ENCODE results near the gene FADS2.

FADS2 gene

GRCh38 chr11:61820174-61820573 is 7.9 kb upstream of the FADS2 start:
- DNase-seq (ENCODE audit: low spot score) = no peak

GRCh38 chr11:61826930-61827570 is 1.1 kb upstream of the FADS2 start:
- DNase-seq (ENCODE audit: low spot score) = no peak

- no peak for DNase-seq (ENCODE audit: low spot score)
Observed at GRCh38 chr11:61828379-61828628, 204 bp downstream of the FADS2 start.

GRCh38 chr11:61828629-61829407 is 718 bp downstream of the FADS2 start:
- DNase-seq (ENCODE audit: low spot score) = no peak

- DNase-seq (ENCODE audit: low spot score) = no peak
Observed at GRCh38 chr11:61829806-61830205, 1.7 kb downstream of the FADS2 start.

- peak; percentile 65 for DNase-seq (ENCODE audit: low spot score)
Observed at GRCh38 chr11:61830237-61831105, 2.4 kb downstream of the FADS2 start.

- DNase-seq (ENCODE audit: low spot score) = peak; percentile 12
Observed at GRCh38 chr11:61832207-61832606, 4.1 kb downstream of the FADS2 start.

GRCh38 chr11:61832754-61833153 is 4.7 kb downstream of the FADS2 start:
- DNase-seq (ENCODE audit: low spot score) = no peak

- peak; percentile 5 for DNase-seq (ENCODE audit: low spot score)
Observed at GRCh38 chr11:61833471-61833870, 5.4 kb downstream of the FADS2 start.

- no peak for DNase-seq (ENCODE audit: low spot score)
Observed at GRCh38 chr11:61833926-61834277, 5.8 kb downstream of the FADS2 start.

GRCh38 chr11:61834278-61835048 is 6.4 kb downstream of the FADS2 start:
- peak; percentile 4 for DNase-seq (ENCODE audit: low spot score)

- DNase-seq (ENCODE audit: low spot score) = no peak
Observed at GRCh38 chr11:61836193-61836592, 8.1 kb downstream of the FADS2 start.

GRCh38 chr11:61837411-61838005 is 9.4 kb downstream of the FADS2 start:
- DNase-seq (ENCODE audit: low spot score) = no peak

- no peak for DNase-seq (ENCODE audit: low spot score)
Observed at GRCh38 chr11:61838501-61838900, 10.4 kb downstream of the FADS2 start.

- DNase-seq (ENCODE audit: low spot score) = no peak
Observed at GRCh38 chr11:61838921-61839320, 10.8 kb downstream of the FADS2 start.

GRCh38 chr11:61839742-61840141 is 11.6 kb downstream of the FADS2 start:
- no peak for DNase-seq (ENCODE audit: low spot score)

GRCh38 chr11:61840371-61840770 is 12.3 kb downstream of the FADS2 start:
- DNase-seq (ENCODE audit: low spot score) = no peak

GRCh38 chr11:61841636-61842527 is 13.8 kb downstream of the FADS2 start:
- no peak for DNase-seq (ENCODE audit: low spot score)

GRCh38 chr11:61842528-61842820 is 14.4 kb downstream of the FADS2 start:
- no peak for DNase-seq (ENCODE audit: low spot score)

- no peak for DNase-seq (ENCODE audit: low spot score)
Observed at GRCh38 chr11:61844909-61845565, 16.9 kb downstream of the FADS2 start.

All from AG20443 (cell line).